Activated CD4-positive, CD25-positive, alpha-beta regulatory T cell treated with anti-CD3 and anti-CD28 coated beads, Interleukin-2, amount 50 U/mL, for 24 hours (primary cell): Measurements from ENCODE around the gene MCUB.
"Not testable (repeated sequence)": the region's sequence is repeated elsewhere in the genome, so short reads cannot be mapped to it uniquely, and the experiment has no call there.

Experiments used
- ATAC-seq, 2 donors: fragments of 150-1000 bp; cut with Tn5 transposase; one replicate each; pipeline ENCODE4 v1.10.0; 2021; ENCODE audit warnings: mild to moderate bottlenecking in 1 of 2, moderate library complexity in 1 of 2

MCUB gene

DNA sequence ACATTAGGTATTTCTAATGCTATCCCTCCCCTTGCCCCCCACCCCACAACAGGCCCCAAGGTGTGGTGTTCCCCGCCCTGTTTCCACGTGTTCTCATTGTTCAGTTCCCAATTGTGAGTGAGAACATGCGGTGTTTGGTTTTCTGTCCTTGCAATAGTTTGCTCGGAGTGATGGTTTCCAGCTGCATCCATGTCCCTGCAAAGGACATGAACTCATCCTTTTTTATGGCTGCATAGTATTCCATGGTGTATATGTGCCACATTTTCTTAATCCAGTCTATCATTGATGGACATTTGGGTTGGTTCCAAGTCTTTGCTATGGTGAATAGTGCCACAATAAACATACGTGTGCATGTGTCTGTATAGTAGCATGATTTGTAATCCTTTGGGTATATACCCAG lies 20.0 kb downstream of the MCUB start:
- ATAC-seq = not testable (repeated sequence)

DNA sequence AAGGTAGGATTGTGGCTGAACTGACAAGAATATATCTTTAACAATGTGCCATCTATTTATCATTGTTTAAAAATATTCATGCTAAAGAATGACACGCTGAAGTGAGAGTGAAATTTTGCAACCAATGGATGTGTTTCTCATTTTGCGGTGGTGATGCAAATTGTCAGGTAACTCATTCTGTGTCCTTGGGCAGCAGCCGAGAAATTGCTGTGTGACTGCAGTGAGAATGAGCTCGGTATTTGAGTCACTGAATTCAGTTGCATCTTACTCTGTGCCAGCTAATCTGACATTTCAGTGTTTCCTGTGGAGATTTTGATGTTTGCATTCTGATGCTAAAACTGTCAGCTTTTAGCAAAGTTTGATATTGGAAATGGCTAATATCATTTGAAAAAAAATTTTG lies 28.1 kb downstream of the MCUB start:
- peak; percentile 100 for ATAC-seq

DNA sequence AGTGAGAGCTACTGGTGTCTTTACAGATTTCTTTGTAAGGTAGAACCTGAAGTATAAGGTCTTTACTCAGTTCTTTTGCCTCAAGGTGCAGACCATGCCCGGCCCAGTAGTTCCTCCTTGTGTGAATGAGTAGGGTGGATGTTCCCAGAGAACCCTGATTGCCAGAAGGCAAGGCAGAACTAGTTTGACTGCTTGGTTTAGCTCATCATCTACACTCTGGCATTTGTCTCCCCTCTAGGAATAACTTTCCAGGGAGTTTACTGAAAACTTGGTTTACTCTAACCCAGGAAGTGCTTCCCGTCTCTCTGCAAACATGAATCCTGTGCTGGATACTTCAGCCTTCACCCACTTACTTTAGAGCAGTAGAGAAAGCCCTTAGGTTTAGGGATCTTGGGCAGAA lies 29.1 kb downstream of the MCUB start:
- no peak for ATAC-seq

GRCh38 chr4:109589605-109590004 lies 29.6 kb downstream of the MCUB start:
- ATAC-seq = no peak

DNA sequence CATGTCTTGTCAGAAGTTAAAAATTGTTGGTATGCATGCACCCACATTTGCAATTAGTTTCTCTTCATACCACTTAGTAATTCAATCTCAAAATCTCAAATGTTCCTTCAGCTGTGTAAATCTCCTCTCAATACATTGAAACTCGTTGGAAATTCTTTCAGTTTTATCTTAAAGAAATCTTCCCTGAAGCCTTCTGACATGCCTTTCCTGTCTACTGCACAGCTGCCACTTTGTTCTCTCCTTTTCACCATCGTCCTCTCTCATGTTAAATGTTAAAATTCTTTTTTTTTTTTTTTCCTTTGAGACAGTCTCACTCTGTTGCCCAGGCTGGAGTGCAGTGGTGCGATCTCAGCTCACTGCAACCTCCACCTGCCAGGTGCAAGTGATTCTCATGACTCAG lies 30.9 kb downstream of the MCUB start:
- no peak for ATAC-seq

DNA sequence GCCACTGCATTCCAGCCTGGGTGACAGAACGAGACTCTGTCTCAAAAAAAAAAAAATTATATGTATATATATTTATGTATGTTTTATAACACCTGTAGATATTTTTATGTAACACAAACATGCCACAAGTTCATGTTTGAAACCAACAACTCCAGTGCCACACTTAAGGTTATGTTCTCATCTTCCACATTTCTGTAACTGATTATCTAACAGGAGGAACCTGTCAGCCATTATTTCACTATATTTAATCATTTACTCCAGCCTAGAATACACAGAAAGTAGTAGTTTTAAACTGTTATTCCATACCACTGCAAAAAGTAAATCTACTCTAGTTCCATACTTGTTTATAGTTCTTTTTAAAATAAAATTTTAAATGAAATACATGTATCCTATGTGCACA lies 32.3 kb downstream of the MCUB start:
- ATAC-seq = no peak

GRCh38 chr4:109595123-109595522 lies 35.1 kb downstream of the MCUB start:
- ATAC-seq = not testable (repeated sequence)

GRCh38 chr4:109596420-109597085 lies 36.5 kb downstream of the MCUB start:
- ATAC-seq = not testable (repeated sequence)

- ATAC-seq = no peak
These were observed 39.1 kb downstream of the MCUB start for GRCh38 chr4:109599046-109599652.

DNA sequence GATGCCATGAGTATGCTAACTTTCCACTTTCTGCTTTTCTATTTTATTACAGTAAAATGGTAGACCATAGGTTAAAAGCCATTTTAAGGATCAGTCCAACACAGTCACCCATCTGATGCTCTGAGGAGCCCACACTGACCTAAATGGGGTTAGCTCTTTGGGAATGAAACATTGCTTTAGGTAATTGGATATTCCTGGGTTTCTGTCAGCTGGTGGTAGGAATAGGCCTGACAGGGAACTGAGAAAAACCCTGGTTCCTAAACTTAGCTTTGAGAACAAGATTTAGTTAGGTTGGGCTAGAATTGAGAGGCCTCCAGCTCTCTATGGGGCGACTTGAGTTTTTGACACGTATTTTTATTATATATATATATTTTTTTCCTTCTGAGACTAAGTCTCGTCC lies 40.4 kb downstream of the MCUB start:
- no peak for ATAC-seq

DNA sequence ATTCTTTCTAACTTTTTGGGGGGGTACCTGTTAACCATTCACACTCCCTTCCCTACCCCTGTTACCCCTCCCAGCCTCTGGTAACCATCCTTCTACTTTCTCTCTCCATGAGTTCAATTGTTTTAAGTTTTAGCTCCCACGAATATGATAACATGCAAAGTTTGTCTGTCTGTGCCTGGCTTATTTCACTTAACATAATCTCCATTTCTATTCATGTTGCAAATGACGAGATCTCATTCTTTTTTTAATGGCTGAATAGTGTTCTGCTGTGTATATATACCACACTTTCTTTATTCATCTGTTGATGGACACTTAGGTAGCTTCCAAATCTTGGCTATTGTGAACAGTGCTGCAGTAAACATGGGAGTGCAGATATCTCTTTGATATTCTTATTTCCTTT lies 41.3 kb downstream of the MCUB start:
- ATAC-seq = no peak

GRCh38 chr4:109607976-109608375 lies 47.9 kb downstream of the MCUB start:
- no peak for ATAC-seq

DNA sequence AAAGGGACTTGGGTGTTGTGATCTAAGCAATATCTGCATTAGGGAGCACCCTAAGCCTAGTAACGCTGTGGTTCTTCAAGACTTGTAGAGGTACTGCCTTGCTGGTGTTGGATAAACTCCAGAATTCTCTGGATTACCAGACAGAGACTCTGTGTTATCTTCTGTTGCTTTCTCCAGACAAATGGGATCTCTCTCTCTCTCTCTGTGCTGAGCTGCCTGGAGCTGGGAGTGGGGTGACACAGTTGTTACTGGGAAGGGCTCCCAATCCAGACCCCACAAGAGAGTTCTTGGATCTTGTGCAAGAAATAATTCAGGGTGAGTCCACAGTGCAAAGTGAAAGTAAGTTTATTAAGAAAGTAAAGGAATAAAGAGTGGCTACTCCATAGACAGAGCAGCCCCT lies 48.8 kb downstream of the MCUB start:
- ATAC-seq = no peak

GRCh38 chr4:109609431-109609830 lies 49.4 kb downstream of the MCUB start:
- ATAC-seq = no peak

GRCh38 chr4:109610489-109610888 lies 50.4 kb downstream of the MCUB start:
- no peak for ATAC-seq

DNA sequence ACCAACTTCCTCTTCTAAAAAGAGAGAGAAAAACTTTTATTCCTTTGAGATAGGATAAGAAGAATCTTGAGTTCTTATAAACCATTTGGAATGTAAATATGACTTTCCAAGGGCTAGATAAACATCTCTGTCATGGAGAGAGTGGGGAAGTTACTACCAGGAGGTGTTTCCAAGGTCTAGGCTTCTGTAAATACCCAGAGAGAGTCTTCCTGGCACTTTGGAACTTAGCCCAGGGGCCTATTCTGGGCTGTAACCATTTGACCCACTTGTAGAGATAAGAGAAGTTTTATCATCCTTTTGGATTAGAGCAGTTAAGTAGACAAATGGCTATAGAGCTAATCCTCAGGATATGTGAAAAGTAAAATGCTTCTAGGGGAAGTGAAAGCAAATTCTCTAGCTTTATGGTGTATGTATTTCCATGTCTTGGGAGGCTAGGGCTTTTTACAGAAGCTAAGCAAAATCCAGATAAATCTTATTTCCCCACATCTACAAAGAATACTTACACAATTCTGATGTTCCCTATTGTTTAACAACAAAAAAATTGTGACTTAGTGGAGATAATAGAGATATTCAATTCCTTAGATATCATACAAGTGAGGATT lies 51.1 kb downstream of the MCUB start:
- ATAC-seq = no peak

GRCh38 chr4:109614015-109614414 lies 54.0 kb downstream of the MCUB start:
- no peak for ATAC-seq

- ATAC-seq = no peak
These were observed 54.4 kb downstream of the MCUB start for GRCh38 chr4:109614466-109614865.

- ATAC-seq = peak in 1 of 2 donors; percentile 20
These were observed 55.7 kb downstream of the MCUB start for GRCh38 chr4:109615742-109616141.

- no peak for ATAC-seq
These were observed 56.2 kb downstream of the MCUB start for GRCh38 chr4:109616243-109616642.

- ATAC-seq = no peak
These were observed 62.6 kb downstream of the MCUB start for GRCh38 chr4:109622626-109623025.

DNA sequence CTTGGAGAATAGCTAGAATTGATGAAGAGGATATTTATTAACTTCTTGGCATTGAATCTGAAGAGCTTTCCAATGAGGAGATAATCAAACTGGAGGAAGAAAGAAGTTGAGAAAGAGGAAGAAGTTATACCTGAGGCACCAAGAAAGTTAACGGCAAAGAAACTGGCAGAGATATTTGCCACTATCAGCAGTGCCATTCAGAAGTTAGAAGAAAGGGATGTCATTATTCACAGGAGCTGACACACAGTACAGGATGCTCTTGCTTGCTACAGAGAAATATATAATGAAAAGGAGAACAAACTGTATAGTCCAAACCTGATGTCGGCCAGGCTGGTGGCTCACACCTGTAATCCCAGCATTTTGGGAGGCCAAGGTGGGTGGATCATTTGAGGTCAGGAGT lies 64.5 kb downstream of the MCUB start:
- ATAC-seq = no peak

DNA sequence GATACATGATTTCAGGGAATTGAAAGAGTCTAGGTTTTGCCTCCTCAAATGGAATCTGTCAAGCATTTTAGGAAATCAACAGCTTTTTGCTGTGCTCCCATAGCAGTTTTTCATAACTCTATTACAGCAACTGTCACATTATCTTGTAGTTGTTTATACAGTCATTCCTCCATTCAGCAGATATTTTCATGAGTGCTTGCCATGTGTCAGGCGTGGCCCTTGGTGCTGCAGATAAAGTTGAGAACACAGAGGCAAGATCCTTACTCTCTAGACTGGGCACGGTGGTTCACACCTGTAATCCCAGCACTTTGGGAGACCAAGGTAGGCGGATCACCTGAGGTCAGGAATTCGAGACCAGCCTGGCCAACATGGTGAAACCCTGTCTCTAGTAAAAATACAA lies 67.3 kb downstream of the MCUB start:
- ATAC-seq = no peak

DNA sequence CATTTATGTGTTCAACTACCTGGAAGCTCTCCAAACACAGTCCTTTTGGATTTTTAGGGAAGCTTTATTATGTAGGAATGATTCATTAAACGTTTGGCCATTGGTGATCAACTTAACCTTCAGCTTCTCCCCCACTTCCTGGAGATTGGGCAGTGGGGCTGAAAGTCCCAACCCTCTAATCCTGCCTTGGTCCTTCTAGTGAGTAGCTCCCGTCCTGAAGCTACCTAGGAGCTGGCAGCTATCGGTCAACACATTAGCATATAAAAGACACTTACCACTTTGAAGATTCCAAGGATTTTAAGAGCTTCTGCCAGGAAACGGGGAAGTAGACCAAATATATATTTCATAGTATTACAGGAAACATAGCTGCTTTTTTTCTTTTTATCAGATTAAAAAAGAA lies 69.7 kb downstream of the MCUB start:
- no peak for ATAC-seq
